ENCODE measurements around the gene KLHDC4.

GRCh38 chr16:87715231-87715630 lies 50.6 kb downstream of the KLHDC4 start:
- TF ChIP-seq CTCF (IDR thresholded peaks at IDR 0.05; ENCODE audit: insufficient read depth, low read depth, low read length) (no peak), EZH2 (IDR thresholded peaks at IDR 0.05; ENCODE audit: insufficient read depth, low read length) (no peak)

All from astrocyte (in vitro differentiated cells and primary cell).